COLO668 (cell line): ENCODE measurements around the gene ACP4.
A peak's percentile ranks its signal among the peaks of the same experiment; 100 is the strongest.

ENCODE experiments used
- DNase-seq: peaks from one replicate; lab custom pipeline; 2025; ENCODE audit not compliant: unreplicated experiment; lab: John Stamatoyannopoulos, UW

The ACP4 gene

DNA sequence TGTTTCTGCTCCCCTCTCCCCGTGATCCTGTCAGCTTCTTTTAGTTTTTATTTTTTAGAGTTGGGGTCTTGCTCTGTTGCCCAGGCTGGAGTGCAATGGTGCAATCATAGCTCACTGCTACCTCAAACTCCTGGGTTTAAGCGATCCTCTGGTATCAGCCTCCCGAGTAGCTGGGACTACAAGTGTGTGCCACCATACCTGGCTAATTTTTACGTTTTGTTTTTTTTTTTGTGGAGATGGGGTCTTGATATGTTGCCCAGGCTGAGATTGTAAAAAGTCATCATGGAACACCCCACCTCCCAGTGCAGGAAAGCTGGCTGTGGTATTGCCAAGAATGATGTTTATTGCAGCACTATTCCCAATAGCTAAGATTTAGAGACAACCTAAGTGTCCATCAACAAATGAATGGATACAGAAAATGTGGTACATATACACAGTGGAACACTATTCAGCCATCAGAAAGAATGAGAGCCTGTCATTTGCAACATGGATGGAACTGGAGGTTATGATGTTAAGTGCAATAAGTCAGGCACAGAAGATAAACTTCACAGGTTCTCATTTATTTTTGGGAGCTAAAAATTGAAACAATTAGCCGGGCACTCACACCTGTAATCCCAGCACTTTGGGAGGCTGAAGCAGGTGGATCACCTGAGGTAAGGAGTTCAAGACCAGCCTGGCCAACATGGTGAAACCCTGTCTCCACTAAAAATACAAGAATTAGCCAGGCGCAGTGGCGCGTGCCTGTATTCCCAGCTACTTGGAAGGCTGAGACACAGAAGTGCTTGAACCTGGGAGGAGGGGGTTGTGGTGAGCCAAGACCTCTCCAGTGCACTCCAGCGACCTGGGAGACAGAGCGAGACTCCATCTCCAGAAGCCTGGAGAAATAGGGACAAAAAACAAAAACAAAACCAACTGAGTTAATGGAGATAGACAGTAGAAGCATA lies 49.8 kb downstream of the ACP4 start:
- no peak for DNase-seq

DNA sequence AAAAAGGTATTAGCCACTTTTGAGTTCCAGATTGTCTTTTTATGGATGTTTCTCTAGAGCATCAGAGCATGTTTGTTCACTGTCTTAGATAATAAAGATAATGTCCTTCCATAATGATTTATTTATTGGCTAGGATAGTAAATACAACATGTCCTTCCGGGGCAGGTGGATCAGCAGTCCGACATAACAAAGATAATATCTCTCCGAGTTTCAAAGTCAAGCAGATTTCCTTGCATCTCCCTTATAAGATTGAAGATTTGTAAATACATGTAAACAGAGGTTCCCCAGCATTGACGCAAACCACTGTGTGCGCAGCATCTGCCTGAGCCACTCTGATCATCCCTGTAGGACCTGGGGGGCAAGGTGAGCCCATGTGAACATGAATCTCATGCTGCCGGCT lies 51.9 kb downstream of the ACP4 start:
- no peak for DNase-seq

DNA sequence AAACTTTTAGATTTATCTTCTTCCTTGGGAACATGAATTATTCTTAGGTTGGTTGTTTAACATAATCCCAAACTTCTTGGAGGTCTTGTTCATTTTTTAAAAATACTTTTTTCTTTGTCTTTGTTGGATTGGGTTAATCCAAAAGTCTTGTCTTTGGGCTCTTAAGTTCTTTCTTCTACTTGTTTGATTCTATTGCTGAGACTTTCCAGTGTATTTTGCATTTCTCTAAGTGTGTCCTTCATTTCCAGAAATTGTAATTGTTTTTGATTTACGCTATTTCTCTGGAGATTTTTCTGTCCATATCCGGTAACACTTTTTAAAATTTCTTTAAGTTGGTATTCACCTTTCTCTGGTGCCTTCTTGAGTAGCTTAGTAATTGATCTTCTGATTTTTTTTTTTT lies 53.0 kb downstream of the ACP4 start:
- no peak for DNase-seq

DNA sequence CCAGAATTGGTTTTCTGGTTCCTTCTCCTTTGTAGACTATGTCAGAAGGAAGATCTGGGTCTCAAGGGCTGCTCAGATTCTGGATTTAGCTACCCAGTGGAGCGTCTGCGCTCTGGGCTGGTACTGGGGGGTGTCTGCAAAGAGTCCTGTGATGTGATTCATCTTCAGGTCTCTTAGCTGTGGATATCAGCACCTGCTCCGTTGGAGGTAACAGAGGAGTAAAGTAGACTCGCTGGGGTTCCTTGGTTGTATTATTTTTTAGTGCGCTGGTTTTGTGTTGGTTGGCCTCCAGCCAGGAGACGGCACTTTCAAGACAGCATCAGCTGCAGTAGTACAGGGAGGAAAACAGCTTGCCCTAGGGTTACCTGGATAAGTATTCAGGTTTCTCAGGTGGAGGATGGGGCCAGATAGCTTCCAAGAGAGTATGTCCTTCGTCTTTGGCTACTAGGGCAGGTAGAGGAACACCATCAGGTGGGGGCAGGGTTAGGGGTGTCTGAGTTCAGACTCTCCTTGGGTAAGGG lies 53.5 kb downstream of the ACP4 start:
- DNase-seq: peak; percentile 55

DNA sequence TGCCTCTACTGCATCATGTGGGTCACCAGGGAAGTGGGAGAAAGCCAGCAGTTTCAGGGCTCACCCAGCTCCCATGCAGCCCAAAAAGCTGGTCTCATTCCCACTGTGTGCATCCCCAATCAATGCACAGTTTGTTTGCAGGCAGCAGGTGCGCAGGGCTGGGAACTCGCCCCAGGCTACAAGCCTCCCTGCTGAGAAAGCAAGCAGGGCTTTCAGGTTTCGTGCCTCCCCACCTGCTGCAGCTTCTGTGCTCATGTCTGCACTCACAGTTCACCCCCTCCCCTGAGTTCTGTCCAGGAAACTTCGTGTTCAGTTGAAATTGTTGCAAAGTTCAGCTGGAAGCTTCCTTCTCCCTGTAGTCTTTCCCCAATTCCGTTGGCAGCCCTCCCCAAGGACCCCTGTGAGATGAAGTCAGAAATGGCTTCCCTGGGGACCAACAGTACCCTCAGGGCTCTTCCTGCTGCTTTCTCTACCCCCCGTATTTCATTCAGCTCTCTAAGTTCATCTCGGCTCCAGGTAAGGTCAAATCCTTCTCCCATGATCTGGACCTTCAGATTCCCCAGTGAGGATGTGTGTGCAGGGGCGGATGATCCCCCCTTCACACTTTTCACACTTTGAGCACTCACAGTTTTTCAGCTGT lies 54.2 kb downstream of the ACP4 start:
- DNase-seq: peak; percentile 94
